Limb (tissue), 2 donors: Measurements from ENCODE around the gene ORM2.
A peak's percentile ranks its signal among the peaks of the same experiment; 100 is the strongest.
"Not testable (repeated sequence)": the region's sequence is repeated elsewhere in the genome, so short reads cannot be mapped to it uniquely, and the experiment has no call there.

Experiments used
- DNase-seq, 2 donors: peaks; one replicate each; pipeline ENCODE4 v3.0.0-alpha.2; 2016; ENCODE audit errors: extremely low spot score in 2 of 2

ORM2 gene

DNA sequence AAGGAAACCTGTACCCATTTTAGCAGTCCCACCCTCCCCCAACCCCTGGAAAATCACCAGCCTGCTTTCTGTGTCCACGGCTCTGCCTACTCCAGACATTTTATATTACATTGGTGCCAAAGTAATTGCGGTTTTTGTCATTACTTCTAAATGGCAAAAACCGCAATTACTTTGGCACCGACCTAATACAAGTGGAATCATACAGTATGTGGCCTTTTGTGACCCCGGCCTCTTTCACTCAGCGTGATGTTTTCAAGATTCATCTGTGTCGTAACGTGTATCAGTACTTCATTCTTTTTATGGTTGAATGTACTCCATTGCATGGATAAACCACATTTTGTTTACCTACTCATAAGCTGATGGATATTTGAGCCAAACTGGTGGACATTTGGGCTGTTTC, 16.5 kb upstream of the ORM2 start:
- no peak for DNase-seq

DNA sequence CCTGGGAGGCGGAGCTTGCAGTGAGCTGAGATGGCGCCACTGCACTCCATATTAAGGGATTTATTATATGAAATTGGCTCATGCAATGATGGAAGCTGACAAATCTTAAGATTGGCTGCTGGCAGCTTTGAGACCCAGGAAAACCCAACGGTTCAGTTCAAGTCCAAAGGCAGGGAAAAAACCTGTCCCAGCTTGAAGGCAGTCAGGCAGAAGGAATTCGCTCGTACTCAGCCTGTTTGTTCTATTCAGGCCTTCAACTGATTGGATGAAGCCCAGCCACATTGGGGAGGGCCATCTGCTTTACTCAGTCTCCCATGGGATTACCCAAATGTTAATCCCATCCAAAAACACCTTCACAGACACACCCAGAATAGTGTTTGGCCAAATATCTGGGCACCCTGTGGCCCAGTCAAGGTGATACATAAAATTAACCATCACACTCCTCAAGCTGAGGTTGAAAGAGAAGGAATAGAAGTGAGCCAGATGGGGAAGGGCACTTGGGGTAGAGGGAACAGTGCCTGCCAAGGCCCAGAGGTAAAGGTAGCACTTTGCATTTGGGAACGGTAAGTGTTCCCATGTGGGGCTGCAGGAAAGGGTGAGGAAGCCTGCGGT, 15.3 kb upstream of the ORM2 start:
- DNase-seq = peak in 1 of 2 donors; percentile 5

DNA sequence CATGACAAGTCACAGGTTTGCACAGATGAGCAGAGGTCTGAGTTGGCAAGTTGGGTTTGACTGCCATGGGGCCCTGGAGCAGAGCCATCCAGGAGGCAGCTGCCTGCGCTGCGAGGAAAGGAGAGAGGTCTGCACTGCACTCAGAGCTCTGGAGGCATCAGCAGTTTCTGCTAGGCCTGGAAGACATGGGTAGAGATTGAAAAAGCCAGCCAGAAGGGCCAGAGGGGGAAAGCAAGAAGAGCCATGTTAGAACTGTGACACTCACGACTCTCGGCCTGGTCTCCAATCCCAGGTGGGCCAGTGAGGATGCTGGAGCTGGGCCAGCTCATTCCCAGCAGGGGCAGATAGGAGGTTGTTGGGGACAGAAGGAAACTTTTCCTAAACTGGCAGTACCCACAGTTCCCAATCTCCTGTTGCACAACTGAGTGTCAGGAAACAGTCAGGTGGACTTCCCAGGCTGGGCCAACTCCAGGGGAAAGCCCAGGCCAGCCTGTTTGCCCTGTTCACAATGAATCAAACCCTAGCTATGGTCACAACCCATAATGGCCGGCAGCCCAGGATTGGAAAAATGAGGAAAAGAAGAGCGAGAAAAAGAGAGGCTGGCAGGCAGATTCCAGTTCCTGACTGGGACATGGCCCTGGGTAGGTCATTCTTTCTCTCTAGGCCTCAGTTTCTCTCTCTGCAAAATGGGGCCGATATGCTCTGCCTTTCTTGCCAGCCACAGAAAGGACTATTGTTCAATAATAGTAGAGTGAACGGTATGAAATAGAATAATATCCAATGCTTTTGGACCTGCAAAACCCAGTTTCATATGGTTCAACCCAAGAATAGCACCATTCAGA, 14.6 kb upstream of the ORM2 start:
- DNase-seq = peak in 1 of 2 donors; percentile 24

DNA sequence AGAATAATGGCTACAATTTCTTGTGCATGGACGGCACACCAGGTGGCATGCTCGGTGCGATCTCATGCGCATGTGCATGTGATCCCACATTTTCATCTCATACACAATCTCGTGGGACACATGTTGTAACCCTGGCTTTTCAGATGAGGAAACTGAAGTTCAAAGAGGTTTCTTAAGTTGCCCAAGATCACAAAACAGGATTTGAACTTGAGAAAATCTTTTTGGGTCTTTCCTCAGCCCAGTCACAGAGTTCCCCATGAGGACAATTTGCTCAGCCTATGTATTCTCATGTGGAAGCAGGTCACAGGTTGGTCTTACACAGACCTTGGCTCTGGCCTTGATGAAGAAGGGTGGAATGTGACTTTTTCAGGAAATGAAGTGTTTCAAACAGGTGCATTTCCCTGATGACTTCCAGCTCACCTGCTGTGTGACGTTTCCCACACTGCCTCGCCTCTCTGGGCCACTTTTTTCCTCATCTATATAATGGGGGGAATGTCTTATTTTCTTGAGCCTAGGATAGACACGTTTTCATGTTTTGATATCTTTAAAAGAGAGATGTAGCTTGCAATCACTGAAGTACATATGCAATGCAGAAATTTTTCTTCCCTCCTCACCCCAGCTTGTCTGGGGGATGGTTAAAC, 13.8 kb upstream of the ORM2 start:
- DNase-seq = no peak

DNA sequence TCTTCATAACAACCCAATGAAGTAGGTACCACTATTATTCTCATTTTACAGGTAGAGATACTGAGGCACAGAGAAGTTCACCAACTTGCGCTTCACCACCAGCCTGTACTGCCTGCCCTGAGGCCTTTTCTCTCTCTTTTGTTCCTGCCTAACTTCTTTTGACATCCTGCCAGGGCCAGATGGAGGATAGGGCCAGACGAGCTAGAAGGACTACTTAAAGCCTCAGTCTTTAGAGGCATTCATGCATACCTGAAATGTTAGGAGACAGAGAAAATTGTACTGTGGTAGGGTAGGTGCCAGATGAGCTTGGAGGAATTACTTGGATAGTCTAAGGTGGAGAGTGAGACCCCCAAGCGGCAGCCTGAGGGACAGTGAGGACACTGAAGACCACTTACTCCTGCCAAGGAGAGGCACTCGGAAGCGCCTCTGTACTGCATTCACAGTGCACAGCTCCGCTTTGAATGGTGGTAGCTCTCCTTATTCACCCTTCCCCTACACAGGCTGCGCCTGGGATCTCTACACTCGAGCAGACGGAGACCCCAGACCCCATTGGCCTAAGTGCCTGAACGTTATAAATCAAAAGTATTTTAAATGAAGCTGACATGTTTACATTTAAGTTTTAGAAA, 13.0 kb upstream of the ORM2 start:
- DNase-seq = peak in 1 of 2 donors; percentile 24

DNA sequence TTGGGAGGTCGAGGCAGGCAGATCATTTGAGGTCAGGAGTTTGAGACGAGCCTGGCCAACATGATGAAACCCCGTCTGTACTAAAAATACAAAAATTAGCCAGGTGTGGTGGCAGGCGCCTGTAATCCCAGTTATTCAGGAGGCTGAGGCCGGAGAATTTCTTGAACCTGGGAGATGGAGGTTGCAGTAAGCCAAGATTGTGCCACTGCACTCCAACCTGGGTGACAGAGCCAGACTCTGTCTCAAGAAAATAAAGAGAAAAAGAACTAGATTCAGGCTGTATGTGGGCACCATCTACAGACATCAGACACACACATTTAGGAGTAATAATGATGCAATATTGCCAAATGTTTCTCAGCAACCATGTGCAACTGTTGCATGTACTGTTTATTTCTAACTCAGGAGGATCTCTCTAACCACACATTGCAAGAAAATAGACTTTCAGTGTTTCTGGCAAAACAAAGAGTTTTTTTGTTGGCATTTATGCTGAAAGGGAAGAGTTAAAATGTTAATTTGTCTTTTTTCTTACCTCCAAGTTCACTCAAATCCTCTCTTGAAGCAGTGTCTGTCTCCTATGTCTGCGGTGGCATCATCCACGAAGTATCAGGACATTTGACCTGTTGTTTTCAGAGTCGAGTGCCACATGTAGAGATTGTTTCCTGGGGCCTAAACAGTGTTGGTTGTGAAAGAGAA, 11.9 kb upstream of the ORM2 start:
- no peak for DNase-seq

DNA sequence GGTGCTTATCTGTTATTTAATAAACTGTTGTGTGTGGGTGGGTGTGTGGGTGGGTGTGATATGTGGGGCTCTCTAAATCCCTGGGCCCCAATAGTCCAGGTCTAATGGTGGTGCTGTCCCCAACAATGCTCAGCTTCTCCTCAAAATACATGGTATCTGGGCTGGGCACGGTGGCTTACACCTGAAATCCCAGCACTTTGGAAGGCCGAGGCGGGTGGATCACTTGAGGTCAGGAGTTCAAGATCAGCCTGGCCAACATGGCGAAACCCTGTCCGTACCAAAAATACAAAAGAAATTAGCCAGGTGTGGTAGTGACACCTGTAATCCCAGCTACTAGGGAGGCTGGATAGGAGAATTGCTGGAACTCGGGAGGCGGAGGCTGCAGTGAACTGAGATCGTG, 11.3 kb upstream of the ORM2 start:
- DNase-seq = no peak

DNA sequence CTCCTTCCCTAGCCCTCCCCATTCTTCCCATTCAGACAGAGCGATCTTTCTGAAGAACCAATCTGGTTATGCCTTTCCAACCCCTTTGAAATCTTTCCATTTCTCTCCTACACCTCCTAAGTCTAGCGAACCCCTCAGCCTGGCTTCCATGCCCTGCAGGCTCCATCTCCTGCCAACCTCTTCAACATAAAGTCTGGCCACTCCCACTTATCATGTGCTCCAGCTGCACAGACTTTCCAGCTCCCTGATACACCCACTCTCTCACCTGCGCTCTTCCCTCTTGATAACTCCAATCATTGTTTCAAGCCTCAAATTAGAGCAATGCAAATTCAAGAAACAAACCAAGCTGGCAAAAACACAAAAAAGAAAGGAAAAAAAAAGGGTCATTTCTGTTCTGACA, 10.5 kb upstream of the ORM2 start:
- no peak for DNase-seq

DNA sequence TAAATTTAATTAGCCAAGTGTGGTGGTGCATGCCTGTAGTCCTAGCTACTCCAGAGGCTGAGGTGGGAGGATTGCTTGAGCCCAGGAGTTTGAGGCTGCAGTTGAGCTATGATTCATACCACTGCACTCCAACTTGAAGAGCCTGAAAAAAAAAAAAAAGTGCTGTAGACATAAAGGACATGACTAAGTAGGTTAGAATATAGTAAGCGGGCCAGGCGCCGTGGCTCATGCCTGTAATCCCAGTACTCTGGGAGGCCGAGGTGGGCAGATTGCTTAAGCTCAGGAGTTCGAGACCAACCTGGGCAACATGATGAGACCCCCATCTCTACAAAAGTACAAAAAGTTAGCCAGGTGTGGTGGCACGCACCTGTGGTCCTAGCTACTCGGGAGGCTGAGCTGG, 9.0 kb upstream of the ORM2 start:
- not testable (repeated sequence) for DNase-seq

DNA sequence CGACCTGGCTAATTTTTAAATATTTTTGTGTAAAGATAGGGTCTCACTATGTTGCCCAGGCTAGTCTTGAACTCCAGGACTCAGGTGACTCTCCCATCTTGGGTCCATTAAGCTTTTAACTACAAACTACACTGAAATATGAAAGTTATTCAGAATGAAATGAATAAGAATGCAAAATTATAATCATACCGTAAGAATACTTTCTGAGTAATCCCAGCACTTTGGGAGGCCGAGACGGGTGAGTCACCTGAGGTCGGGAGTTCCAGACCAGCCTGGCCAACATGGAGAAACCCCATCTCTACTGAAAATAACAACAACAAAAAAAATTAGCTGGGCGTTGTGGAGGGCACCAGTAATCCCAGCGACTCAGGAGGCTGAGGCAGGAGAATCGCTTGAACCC, 7.9 kb upstream of the ORM2 start:
- no peak for DNase-seq

DNA sequence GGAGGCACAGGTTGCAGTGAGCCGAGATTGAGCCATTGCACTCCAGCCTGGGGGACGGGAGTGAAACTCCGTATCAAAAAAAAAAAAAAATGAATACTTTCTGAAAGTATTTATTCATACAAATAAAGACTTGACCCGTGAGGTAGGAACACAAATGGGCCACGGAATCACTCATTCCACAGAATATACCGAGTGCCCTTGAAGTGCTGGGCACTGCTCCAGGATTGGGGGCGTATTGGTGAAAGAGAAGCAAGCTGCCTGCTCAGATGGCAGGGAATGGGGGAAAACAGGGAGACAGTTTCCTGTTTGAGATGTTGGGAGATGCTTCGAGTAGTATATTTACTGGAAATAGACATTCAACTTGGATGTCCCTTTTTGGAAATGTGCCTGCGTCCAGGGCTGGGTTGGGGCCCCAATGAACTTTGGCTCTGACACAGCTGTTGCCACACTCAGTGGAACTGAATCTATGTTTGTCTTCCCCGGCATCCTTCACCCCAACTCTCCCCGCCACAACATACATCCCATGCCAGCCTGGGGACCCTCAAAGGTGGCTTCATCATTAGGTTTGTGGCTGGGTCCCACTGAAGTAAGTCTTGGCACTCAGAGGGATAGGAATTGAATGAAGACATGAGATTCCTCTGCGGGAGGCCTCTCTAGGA, 7.4 kb upstream of the ORM2 start:
- DNase-seq = not testable (repeated sequence)

DNA sequence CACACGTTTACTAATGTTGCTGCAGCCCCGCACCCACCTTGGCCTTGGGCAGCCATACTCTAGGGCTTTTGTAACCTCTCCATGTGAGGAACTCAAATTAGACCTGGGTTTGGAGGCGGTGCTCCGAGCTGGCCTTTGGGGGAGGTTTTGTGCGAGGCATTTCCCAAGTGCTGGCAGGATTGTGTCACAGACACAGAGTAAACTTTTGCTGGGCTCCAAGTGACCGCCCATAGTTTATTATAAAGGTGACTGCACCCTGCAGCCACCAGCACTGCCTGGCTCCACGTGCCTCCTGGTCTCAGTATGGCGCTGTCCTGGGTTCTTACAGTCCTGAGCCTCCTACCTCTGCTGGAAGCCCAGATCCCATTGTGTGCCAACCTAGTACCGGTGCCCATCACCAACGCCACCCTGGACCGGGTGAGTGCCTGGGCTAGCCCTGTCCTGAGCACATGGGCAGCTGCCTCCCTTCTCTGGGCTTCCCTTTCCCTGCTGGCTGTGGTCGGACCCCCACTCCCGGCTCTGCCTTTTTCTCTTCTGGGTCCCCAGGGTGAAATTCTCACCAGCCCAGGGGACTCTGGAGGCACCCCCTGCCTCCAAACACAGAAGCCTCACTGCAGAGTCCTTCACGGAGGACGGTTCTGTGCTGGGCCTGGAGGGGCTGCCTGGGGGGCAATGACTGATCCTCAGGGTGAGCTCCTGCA, 6.7 kb upstream of the ORM2 start, which contains the start of gene ORM1:
Gene ORM1 (plus strand): TSS at position 268 of the 701 bp plus-strand sequence. CDS start 36 bp downstream, at position 304.
- not testable (repeated sequence) for DNase-seq

DNA sequence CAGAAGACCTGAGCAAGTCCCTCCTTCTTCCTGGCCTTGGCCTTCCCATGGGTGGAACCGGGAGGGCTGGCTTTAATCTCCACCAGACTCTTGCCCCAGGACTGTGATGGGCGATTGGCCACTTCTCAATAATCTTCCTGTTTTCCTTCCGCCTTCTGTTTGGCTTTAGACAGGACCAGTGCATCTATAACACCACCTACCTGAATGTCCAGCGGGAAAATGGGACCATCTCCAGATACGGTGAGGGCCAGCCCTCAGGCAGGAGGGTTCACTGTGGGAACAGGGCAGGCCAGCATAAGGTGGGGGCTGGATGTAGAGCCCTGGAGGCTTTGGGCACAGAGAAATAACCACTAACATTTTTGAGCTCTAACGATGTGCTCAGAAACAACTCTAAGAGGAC, 5.8 kb upstream of the ORM2 start:
- not testable (repeated sequence) for DNase-seq

DNA sequence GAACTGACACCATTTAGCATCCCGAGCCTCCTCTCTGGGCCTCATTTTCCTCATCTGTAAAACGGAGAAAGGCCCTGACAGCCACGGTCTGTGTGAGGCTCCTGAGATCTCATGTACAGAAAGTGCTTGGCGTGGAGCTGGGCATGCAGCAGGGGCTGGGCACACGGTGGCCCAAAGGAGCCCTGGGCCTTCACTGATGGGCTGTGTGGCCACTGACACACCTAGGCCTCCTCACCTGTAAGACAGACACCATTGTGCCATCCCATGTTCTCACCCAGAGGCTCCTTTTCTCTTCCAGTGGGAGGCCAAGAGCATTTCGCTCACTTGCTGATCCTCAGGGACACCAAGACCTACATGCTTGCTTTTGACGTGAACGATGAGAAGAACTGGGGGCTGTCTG, 5.2 kb upstream of the ORM2 start:
- DNase-seq = no peak

DNA sequence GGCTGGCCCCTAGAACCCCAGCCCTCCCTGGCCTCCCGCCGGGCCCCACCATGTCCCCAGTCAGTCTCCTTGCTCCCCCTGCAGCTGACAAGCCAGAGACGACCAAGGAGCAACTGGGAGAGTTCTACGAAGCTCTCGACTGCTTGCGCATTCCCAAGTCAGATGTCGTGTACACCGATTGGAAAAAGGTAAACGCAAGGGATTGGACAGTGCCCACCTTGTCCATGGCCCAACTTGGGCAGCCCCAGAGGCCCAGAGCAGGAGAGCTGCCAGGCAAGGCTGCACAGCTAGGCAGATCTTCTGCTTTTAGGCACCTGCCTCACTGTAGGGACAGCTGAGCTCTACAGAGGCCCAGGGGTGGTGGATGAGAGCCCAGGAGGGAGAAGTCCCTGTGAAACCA, 4.7 kb upstream of the ORM2 start:
- not testable (repeated sequence) for DNase-seq

DNA sequence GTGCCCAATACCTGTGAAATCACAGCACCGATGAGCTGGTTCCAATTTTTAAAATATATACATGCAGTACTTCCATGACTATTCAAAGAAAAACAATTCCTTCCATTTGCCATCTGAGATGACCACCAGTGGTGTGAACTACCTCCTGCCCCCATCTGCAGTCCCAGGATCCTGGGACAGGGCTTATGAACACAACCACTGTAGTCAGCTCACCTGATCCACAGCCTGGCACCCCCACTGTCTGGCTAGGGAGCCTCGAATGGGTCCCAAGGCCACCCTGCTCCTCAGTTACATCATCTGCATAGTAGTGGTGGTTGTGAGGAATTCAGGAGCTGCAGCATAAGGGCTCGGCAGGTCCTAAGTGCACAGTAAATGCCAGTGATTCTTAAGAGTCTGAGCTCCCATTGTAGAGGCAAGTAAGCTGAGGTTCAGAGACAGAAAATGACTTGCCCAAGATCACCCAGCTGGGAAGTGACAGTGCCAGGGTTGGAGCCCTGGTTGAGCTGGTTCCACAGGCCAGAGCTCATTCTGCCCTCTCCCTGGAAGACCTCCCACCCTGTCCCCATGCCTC, 3.9 kb upstream of the ORM2 start:
- not testable (repeated sequence) for DNase-seq

DNA sequence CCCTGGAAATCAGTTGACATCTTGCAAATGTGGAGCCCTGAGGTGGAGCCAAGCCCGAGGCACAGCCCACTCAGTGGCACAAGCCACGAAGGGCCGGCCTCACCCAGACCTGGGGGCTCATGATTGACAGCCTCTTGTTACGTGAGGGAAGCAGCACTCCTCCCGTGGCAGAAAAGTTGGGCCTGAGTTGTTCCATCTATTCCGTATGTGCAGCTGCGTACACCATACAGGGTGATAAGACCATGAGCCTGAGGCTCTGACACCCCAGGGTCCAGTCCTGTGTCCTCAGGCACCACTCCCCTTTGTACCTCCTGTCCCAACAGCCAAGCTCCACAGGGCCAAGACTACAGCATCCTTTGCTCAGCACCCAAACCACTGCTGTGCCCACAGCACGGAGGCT, 1.9 kb upstream of the ORM2 start:
- DNase-seq = no peak

DNA sequence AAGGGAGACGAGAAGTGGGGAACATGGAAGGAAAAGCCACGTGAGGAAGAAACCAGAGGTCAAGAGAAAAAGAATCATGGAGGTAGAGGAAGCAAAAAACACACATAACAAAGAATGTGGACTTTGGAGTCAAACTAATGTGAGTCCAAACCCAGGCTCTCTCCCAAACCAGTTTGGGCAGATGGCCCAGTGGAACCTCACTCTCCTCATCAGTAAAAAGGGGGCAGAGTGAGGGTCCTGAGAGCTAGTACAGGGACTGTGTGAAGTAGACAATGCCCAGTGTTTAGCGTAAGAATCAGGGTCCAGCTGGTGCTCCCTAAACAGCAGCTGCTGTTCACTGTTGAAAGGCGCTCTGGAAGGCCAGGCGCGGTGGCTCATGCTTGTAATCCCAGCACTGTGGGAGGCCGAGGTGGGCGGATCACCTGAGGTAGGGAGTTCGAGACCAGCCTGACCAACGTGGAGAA, 1.3 kb upstream of the ORM2 start:
- DNase-seq = not testable (repeated sequence)

DNA sequence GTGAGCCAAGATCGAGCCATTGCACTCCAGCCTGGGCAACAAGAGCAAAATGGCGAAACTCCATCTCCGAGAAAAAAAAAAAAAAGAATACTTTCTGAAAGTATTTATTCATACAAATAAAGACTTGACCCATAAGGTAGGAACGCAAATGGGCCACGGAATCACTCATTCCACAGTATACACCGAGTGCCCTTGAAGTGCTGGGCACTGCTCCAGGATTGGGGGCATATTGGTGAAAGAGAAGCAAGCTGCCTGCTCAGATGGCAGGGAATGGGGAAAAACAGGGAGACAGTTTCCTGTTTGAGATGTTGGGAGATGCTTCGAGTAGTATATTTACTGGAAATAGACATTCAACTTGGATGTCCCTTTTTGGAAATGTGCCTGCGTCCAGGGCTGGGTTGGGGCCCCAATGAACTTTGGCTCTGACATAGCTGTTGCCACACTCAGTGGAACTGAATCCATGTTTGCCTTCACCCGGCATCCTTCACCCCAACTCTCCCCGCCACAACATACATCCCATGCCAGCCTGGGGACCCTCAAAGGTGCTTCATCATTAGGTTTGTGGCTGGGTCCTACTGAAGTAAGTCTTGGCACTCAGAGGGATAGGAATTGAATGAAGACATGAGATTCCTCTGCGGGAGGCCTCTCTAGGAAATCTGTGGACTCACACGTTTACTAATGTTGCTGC, 588 bp upstream of the ORM2 start:
- not testable (repeated sequence) for DNase-seq
